Hematopoietic multipotent progenitor cell treated with erythropoietin and hydrocortisone succinate and interleukin-3 and kit ligand, for 4 days (in vitro differentiated cells): ENCODE results near the gene TRAPPC4.
"Not testable (repeated sequence)": the region's sequence is repeated elsewhere in the genome, so short reads cannot be mapped to it uniquely, and the experiment has no call there.

Experiments used
- DNase-seq: peaks from one replicate; pipeline ENCODE4 v3.0.0-alpha.2; 2015

TRAPPC4 gene

GRCh38 chr11:119014209-119014924, 4.2 kb upstream of the TRAPPC4 start:
- DNase-seq = no peak

DNA sequence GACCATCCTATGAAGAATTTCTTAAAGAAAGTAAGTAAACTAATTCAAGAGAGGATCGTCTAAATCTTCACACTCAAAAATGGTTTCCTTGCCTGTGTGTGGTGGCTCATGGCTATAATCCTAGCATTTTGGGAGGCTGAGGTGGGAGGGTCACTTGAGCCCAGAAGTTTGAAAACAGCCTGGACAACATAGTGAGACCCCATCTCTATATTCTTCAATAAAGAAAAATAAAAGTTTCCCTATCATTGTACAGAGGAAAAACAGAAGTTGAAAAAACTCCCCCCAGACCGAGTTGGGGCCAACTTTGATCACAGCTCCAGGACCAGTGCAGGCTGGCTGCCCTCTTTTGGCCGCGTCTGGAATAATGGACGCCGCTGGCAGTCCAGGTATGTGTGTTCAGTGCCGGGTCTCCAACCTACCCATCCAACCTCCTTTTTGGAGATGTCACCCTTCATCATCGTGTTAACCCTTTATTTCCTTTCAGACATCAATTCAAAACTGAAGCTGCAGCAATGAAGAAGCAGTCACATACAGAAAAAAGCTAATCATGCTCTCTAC, 3.4 kb upstream of the TRAPPC4 start:
- DNase-seq = no peak

DNA sequence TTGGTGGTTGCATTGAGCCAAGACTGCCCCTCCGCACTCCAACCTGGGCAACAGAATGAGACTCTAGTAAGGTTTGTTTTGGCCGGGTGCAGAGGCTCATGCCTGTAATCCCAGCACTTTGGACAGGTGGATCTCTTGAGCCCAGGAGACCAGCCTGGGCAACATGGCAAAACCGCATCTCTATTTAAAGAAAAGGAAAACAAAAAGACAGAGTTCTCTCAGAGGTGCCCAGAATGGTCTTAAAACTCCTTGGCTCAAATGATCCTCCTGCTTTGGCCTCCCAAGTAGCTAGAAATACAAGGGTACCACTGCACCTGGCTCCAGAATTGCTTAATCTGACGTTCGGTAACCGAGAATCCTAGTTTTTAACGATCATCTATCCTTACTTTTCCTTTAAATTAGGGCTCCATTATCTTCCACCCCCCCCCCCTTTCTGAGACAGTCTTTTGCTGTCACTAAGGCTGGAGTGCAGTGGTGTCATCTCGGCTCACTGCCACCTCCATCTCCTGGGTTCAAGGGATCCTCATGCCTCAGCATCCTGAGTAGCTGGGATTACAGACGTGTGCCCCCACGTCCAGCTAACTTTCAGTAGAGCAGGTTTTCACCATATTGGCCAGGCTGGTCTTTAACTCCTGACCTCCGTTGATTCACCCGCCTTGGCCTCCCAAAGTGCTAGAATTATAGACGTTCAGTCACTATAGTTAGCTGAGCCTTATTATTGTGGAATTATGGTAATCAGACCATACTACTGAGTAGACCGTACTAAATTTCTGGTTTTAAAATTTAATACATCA, 2.2 kb upstream of the TRAPPC4 start:
- no peak for DNase-seq

GRCh38 chr11:119017377-119017776, 1.2 kb upstream of the TRAPPC4 start:
- not testable (repeated sequence) for DNase-seq

- DNase-seq = no peak
These were observed 1.4 kb downstream of the TRAPPC4 start for GRCh38 chr11:119019996-119020395.

DNA sequence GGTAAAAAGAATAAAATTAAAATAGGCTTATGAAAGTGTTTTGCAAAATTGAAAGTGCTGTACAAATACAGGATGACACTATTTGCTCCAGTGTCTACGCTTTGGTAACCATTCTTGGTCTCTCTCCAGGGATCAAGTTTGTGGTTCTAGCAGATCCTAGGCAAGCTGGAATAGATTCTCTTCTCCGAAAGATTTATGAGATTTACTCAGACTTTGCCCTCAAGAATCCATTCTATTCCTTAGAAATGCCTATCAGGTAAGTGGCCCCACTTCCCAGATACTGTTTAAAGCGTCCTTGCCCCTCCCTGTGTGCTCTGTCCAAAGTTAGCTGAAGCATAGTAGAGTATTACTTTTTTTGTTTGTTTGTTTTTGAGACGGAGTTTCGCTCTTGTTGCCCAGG, 3.1 kb downstream of the TRAPPC4 start:
- no peak for DNase-seq

- no peak for DNase-seq
These were observed 5.2 kb downstream of the TRAPPC4 start for GRCh38 chr11:119023741-119024140.

- DNase-seq = no peak
These were observed 6.0 kb downstream of the TRAPPC4 start for GRCh38 chr11:119024430-119025098.

GRCh38 chr11:119025099-119025473, 6.5 kb downstream of the TRAPPC4 start:
- no peak for DNase-seq

GRCh38 chr11:119025541-119025940, 7.0 kb downstream of the TRAPPC4 start:
- DNase-seq = no peak

GRCh38 chr11:119025978-119026766, 7.6 kb downstream of the TRAPPC4 start:
- no peak for DNase-seq

DNA sequence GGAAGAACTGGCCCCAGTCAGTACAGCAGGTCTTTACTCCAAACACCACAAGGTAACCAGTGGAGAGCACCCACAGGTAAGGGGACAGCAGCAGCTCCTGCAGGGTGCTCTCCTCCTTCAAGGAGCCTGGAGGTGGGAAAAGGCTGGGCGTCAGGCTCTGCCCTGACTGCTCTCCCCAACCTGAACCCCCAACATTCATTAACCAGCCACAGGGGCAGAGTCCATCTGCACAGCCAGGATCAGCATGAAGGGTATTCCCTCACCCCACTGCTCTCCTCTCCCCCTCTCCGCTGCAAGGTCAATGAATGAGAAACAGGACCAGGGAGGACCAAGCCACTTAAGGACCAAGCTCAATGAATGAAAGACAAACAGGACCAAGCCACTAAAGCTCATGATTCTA, 8.4 kb downstream of the TRAPPC4 start:
- DNase-seq = no peak

DNA sequence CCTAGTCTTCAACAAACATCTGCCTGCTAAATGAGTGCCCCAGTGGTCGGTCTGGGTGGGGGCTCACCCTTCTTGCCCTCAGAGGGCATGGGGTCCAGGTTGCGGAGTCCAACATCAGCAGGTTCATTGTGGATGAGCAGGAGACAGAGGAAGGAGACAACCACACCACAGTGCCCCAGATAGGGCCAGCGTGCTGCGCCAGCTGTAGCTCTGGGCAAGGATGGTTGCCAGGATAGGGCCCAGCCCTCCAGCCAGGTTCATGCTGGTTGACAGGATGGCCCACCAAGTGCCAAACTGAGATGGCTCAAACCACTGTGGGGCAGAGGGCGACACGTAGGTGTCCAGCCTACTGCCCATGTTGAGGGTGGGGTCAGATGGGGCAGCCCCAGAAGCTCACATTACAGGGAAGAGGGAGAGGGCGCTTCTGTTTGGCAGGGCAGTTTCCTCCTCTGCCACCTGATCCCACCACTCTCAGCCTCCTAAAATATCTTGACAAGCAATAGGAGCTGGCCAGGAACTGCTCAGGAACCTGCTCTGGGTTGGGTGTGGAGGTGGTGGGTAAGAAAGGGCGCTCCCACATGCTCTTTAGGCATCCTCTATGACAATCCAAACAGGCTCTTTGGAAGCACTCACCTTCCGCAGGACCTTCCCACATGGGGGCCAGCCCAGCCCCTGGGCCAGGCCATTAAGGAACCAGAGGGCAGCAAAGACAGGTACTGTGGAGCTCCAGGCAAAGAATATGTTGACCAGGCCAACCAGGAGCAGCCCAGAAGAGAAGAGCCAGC, 9.2 kb downstream of the TRAPPC4 start:
- DNase-seq = no peak

DNA sequence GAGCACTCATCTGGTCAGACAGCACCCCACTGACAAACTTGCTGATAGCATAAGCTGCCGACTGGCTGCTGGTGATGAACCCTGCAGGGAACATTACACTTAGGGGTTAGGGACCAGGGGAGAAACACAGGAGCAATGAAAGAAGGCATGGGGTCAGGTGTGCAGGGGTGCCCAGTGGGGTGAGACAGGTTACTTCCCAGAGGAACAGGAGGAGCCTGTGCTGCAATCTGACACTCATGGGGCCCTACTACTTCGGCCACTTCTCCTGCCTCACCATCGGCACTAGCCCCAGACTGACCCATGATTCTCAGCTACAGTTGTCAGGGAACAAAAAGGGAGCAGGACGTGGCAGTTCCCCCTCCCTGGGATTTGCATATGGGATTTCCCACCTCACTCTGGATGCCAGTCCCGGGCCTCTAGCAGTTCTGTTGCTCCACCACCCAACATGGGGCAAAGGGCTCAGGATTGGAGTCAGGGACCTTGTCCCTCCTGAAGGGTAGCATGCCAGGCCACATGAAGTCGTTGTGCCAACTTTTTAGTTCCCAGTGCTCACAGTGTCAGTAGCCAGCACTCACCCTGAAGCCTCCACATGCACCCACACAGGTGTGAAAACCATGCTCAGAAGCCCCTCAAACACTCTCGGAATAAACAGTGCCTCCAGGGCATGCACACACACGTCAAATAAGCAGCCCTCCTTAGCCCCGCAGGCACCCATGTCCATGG, 9.9 kb downstream of the TRAPPC4 start:
- no peak for DNase-seq

- DNase-seq = peak; percentile 64
These were observed 10.4 kb downstream of the TRAPPC4 start for GRCh38 chr11:119029069-119029339.

DNA sequence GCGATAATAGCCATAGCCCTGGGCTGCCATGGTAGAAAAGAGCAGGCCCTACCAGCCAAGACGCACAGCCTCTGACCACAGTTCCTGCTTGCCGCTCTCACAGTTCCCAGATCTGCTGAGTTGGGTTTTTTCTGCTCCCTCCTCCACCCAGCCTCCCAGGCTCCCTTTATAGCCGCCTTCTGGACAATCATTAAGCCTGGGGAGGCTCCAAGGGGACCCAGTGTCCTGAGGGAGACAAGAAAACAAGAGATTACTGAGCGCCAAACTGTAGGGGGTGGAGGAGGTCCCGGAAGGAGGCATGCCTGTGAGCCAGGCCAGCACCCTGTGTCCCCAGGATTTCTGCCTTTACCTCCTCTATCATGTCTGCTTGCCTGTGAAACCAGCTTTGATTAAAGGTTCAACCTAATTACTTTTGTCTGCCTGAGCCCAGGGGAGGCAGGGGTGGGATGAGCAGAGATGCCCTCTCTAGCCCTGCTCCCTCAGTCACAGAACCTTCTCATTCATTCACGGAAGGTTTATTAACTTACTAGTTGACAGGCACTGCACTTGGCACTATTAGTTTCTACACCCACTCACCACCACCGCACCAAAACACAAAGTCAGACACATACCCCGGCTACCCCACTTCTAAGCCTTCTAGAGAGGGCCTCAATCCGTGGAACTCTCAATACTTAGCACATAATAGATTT, 10.9 kb downstream of the TRAPPC4 start:
- DNase-seq = peak; percentile 55

DNA sequence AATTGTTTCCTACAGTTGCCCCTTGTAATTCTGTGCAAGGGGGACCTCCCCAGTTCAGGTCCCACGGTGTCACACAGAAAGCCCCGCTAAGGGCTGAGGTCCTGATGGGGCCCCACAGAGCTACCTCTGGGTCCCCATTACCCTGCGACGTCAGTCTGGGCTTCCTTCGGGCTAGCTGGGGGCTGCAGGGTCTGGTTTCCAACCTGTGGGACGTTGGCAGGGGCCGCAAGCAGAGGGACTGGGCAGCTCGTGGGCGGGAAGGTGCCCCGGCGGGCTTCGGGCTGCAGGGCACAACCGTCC, 11.4 kb downstream of the TRAPPC4 start:
- DNase-seq = no peak

DNA sequence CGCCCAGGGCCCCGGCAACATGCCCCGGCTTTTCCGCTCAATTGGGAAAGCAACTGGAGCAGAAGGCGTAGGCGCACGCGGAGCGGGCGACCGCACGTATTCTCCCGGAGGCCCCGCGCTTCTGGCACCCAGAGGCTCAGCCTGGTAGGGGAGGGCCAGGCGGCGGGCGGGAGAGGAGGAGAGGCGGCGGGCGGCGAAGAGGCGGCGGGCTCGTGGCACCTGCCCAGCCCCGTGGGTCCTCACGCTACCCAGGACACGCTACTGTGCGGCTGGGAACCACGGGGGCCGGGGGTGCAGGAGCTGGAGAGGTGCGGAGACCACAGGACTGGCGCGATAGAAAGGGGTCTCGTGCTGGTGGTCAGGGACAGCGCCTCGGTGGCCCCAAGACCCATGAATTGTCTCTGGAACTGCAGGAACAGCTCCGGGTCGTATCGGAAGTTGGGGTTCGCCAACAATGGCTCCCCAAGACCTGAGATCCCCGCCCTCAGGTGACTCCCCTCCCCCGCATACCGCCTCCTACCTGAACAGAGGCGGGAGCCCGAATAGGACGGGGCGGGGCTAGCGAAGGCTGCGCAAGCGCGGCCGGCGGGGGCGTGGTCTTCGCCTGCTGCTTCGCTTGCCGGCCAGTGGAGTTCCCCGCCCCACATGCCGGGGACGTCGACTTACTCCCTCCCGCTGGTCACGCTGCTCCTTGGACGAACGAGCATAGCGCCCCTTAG, 11.9 kb downstream of the TRAPPC4 start, which contains the start of gene SLC37A4:
SLC37A4 (minus strand) TSS at position 549 of the 719 bp plus-strand sequence.
- DNase-seq = peak; percentile 99

GRCh38 chr11:119031912-119032280, 13.3 kb downstream of the TRAPPC4 start:
- no peak for DNase-seq

- not testable (repeated sequence) for DNase-seq
These were observed 14.9 kb downstream of the TRAPPC4 start for GRCh38 chr11:119033421-119033820.
